ENCODE results near the gene THEMIS2. TPM values are rescaled to one million over a fixed set of nuclear protein-coding genes. Genes with fewer than 3 reads are reported as not detected.

The THEMIS2 gene
- total and polyA plus RNA-seq, 9 of the 15 experiments (the other 6 are each of a cell fraction or from before 2014, with no cell fraction given), result 2.3 to 12.7 (median 8.0) TPM

DNA sequence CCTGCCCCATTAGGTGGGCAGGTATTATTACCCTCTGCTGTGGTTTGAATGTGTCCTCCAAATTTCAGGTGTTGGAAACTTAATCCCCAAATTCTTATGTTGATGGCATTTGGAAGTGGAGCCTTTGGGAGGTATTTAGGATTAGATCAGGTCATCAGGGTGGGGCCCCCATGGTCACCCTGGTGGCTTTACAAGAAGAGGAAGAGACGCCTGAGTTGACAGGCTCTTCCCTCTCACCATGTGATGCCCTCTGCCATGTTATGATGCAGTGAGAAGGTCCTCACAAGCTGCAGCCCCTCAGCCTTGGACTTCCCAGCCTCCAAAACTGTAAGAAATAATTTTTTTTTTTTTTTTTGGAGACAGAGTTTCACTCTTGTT lies 8.8 kb upstream of the THEMIS2 start (continued):
- TF ChIP-seq, protein P1, sequence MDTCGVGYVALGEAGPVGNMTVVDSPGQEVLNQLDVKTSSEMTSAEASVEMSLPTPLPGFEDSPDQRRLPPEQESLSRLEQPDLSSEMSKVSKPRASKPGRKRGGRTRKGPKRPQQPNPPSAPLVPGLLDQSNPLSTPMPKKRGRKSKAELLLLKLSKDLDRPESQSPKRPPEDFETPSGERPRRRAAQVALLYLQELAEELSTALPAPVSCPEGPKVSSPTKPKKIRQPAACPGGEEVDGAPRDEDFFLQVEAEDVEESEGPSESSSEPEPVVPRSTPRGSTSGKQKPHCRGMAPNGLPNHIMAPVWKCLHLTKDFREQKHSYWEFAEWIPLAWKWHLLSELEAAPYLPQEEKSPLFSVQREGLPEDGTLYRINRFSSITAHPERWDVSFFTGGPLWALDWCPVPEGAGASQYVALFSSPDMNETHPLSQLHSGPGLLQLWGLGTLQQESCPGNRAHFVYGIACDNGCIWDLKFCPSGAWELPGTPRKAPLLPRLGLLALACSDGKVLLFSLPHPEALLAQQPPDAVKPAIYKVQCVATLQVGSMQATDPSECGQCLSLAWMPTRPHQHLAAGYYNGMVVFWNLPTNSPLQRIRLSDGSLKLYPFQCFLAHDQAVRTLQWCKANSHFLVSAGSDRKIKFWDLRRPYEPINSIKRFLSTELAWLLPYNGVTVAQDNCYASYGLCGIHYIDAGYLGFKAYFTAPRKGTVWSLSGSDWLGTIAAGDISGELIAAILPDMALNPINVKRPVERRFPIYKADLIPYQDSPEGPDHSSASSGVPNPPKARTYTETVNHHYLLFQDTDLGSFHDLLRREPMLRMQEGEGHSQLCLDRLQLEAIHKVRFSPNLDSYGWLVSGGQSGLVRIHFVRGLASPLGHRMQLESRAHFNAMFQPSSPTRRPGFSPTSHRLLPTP (IDR thresholded peaks at IDR 0.05; ENCODE audit: borderline replicate concordance, extremely low read depth, insufficient read length), result no peak
- no peak for TF ChIP-seq ZNF24 (IDR thresholded peaks at IDR 0.05)
- TF ChIP-seq, protein P2, sequence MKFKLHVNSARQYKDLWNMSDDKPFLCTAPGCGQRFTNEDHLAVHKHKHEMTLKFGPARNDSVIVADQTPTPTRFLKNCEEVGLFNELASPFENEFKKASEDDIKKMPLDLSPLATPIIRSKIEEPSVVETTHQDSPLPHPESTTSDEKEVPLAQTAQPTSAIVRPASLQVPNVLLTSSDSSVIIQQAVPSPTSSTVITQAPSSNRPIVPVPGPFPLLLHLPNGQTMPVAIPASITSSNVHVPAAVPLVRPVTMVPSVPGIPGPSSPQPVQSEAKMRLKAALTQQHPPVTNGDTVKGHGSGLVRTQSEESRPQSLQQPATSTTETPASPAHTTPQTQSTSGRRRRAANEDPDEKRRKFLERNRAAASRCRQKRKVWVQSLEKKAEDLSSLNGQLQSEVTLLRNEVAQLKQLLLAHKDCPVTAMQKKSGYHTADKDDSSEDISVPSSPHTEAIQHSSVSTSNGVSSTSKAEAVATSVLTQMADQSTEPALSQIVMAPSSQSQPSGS (CRISPR knock-in tag; IDR thresholded peaks at IDR 0.05), result no peak
- TF ChIP-seq LCOR (CRISPR knock-in tag; IDR thresholded peaks at IDR 0.05), result 0 out of 2 replicates have a peak, but pooled peaks have one; percentile 44
- no peak for TF ChIP-seq SUPT5H (IDR thresholded peaks at IDR 0.05)
- no peak for TF ChIP-seq PML (IDR thresholded peaks at IDR 0.05; ENCODE audit: low read length)
- no peak for TF ChIP-seq NR2C2 (CRISPR knock-in tag; IDR thresholded peaks at IDR 0.05)
- TF ChIP-seq NR2C2 (tag; IDR thresholded peaks at IDR 0.05), result peak; percentile 48; the same call in 1 of the 2 replicates
- 0 out of 2 replicates have a peak, but pooled peaks have one; percentile 15 for TF ChIP-seq ZNF134 (CRISPR knock-in tag; conservative IDR thresholded peaks at IDR 0.05)
- TF ChIP-seq RAD51 (IDR thresholded peaks at IDR 0.05; ENCODE audit: borderline replicate concordance, low read depth), result no peak
- no peak for TF ChIP-seq ZNF140 (CRISPR knock-in tag; IDR thresholded peaks at IDR 0.05)
- TF ChIP-seq, protein P3, sequence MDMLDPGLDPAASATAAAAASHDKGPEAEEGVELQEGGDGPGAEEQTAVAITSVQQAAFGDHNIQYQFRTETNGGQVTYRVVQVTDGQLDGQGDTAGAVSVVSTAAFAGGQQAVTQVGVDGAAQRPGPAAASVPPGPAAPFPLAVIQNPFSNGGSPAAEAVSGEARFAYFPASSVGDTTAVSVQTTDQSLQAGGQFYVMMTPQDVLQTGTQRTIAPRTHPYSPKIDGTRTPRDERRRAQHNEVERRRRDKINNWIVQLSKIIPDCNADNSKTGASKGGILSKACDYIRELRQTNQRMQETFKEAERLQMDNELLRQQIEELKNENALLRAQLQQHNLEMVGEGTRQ (CRISPR knock-in tag; IDR thresholded peaks at IDR 0.05), result no peak
- no peak for TF ChIP-seq NCOA6 (IDR thresholded peaks at IDR 0.05)
- TF ChIP-seq, protein P4, sequence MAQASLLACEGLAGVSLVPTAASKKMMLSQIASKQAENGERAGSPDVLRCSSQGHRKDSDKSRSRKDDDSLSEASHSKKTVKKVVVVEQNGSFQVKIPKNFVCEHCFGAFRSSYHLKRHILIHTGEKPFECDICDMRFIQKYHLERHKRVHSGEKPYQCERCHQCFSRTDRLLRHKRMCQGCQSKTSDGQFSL (CRISPR knock-in tag; IDR thresholded peaks at IDR 0.05), result no peak
- TF ChIP-seq, protein P4 (tag; IDR thresholded peaks at IDR 0.05), result 0 out of 4 replicates have a peak, but pooled peaks of 1 of the 2 experiments have one; percentile 16
- TF ChIP-seq ETV5 (CRISPR knock-in tag; IDR thresholded peaks at IDR 0.05; ENCODE audit: low read depth), result no peak
- no peak for TF ChIP-seq ZNF589 (CRISPR knock-in tag; IDR thresholded peaks at IDR 0.05; ENCODE audit: low read depth)
- TF ChIP-seq HDAC1 (IDR thresholded peaks at IDR 0.05), result no peak
- no peak for TF ChIP-seq CBFA2T2 (conservative IDR thresholded peaks at IDR 0.05)
- no peak for TF ChIP-seq NCOA2 (IDR thresholded peaks at IDR 0.05; ENCODE audit: partially characterized antibody in 2 of 2)
- TF ChIP-seq TAF9B (IDR thresholded peaks at IDR 0.05; ENCODE audit: partially characterized antibody), result no peak
- TF ChIP-seq MEF2D (tag; conservative IDR thresholded peaks at IDR 0.05; ENCODE audit: low read depth), result no peak
